NCI-H446 treated with DMSO at 0.1 percent for 48 hours (cell line): ENCODE measurements around the gene LRRN2.
"Not testable (repeated sequence)": the region's sequence is repeated elsewhere in the genome, so short reads cannot be mapped to it uniquely, and the experiment has no call there.

Source experiments
- DNase-seq: peaks from one replicate; lab custom pipeline; 2025; lab: John Stamatoyannopoulos, UW

LRRN2 gene

DNA sequence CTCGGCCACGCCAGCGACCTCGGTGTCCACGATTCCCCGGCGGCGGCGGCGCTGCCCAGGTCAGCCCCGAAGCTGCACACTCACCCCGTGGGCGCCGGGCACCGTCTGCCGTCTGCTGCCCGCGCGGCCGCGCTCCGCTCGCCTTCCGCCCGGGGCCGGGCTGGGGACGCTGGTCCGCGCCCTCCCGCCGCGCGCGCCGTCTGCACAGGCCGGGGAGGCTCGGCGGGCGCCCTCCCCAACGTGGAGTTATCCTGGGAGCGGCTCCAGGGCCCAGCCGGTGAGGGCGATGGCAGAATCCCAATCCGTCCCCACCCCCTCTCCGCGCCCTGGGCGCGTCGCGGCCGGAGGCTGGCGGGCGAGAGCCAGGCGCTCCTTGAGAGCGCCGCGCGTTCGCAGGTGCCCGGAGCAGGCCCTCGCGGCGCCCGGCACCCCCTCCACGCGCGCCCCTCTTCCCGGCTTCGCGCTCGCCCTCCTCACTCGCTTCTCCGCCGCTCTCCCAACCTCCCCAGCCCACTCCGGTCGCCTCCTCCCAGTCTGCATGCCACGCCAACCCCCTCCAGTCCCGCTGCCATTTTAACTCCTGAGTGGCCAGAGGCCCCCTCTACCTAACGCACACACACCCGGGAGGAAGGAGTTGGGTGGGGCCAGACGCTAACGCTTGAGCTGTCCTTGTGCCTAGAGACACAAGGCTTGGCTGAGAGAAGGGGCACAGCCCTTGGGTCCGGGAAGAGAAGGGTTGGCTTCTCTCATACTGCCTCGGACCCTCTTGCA is at the start of gene LRRN2:
LRRN2 (minus strand) TSS at position 503 of the 771 bp plus-strand sequence. CDS start 65,746 bp downstream, outside the sequence.
- peak; percentile 51 for DNase-seq

DNA sequence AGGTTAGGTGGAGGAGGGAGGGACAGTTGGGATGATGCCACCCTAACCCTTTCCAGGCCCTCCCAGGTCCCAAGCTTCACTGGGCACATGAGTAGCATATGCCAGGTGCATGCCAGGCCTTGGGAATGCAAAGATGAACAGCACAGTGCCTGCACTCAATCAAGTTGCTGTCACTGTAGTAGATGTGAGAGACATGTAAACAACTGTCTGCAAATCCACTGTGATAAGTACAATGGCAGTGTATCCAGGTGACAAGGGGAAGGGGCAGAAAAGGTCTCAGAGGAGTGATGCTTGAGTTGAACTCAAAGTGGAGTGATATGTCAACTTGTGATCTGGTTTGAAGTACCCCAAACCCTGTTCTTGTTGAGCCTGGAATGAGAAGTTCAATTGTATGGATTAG is 49.5 kb upstream of the LRRN2 start:
- DNase-seq, result no peak

DNA sequence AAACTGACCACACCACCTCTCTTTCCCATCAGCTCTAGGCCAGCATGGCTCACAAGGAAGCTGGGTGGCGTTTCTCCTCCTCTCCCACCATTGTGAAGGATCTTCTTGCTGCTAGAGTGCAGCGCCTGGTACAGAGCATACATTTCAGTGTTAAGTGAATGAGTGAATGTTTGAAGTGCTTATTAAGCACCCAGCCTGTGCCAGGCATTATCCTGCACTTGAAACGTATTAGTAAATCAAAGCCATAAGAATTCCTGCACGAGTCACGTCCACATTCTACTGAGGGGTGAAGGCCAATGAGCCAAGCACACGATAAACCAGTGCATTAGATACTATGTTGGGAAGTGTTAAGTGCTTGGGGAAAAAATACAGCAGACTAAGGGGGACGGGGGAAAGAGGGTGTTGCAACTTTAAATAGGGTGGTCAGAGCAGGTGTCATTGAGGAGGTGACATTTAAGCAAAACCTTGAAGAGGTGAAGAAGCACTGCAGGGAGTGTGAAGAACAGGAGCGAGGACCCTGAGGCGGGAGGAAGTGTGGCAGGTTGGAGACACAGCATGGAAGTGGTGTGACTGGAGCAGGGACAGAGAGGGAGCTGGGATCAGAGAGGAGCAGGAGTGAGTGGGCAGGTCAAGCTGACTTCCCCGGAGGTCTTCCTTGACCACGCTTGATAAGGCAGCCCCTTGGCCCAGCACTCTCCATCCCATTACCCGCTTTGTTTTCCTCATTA is 48.5 kb upstream of the LRRN2 start:
- DNase-seq, result no peak

DNA sequence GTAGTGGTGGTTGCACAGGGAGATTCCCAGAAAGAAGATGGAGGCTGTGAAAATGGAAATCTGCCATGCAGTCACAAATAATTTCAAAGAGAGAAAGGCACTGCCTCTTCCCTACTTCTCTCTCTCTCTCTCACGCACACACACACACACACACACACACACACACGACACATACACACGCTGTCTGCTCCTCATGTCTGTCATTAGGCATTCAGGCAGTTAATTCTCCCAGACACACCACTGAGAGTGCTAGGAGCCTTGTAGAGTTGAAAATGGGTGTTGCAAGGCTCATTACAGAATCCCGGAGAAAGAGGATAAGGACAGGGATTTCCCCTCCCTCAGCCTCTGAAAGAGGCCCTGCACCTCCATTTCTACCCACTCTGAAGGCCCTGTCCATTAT is 47.8 kb upstream of the LRRN2 start:
- no peak for DNase-seq

DNA sequence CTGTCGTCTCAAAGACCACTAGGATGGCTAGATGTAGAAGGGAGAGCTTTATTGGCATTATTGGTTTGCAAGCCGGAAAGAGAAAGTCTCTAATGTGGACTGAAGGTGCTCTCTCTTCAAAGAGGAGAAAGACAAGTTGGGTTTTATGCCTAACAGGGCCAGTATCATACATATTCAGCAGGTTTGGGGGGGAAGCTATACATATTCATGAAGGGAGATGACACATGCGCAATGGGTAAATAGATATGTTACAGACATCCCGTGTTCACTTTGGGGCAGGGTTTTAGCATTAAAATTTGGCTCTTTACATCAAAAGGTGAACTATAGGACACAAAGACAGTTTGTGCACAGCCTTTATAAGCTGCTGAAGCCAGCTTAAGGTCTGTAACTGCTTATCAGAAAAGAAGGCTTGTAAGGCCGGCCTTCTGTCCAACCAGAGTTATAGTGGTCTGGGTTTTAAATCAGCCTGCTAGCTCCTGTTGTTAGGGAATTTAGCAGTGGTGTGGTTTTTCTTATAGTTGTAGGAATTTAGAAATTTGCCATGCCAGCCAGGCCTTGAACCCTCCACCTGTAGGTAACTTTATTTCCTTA is 46.5 kb upstream of the LRRN2 start:
- no peak for DNase-seq

DNA sequence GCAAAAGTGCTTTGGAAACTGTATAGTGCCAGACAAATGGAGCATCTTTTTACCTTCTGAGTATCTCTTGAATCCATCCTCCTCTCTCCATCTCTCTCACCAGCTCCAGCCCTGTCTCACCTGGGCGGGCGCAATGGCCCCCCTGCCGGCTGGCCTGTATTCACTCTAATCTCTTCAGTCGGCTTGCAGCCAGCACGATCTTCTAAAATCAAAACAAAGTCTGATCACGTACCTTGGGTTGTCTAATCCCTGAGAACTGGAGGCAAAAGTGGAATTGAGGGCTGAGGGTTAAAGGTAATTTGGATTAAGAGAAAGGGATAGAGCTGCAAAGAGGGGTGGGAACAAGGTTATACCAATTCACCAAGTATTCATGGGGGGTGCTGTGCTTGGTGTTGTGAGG is 46.0 kb upstream of the LRRN2 start:
- no peak for DNase-seq

DNA sequence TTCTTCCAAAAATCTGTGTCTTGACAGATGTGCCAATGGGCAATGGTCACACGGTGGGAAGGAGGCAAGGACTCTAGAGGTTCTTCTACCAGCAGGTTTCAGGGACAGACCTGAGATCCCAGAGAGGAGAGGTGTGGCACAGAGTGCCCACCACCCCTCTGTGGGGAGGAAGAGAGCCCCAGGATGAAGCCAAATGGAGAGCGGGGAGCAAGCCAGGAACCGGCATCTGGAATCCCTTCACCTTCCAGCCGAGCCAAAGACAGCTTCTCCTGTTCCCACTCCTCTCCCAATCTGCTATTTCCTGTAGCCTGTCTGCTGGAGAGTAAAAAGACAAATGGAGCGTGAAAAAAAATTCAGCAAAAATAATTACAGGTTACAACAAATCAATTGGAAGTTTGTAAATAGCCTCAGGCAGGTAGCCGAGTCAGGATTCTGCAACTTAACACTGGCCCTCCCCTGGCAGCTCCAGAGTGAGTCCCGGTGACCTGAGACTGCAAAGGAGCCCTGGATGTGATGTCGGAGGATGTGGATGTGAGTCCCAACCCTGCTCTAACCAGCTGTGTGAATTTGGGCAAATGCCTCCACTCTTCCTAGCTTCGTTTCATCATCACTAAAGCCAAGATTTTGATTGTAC is 45.4 kb upstream of the LRRN2 start:
- peak; percentile 35 for DNase-seq

DNA sequence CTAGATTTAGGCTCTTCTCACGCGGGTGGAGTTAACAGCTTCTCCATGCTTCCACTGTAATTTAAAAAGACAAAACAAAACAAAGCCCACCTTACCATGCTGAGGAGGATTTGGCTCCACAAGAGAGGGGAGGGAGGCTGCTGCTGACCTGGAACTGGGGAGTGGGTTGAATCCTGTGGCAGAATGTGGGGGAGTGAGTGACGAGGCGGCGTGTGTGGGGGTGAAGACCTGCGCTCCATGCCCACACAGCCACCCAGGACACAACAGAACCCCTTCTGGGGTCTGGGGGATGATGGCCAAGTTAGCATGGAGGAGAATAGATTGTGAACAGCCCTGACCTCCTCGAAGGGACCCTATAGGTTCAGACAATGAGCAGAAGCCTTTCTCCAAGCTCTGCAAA is 44.0 kb upstream of the LRRN2 start:
- no peak for DNase-seq

DNA sequence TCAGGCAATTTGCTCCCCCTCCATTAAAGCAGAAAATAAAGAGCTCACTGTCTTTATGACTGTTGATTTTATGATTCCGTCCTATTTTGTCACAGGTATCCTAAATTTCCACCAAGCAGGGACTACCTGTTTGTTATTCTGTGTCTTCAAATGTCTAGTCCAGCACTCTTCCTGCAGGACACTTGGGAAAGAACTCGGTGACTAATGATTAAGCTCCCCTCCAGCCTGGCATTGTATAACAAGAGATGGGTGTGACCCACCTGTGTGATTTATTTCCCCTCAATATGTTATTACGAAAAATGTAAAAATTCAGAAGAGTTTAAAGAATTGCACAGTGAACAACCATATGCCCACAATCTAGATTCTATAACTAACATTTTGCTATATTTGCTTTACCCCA is 42.9 kb upstream of the LRRN2 start:
- no peak for DNase-seq

DNA sequence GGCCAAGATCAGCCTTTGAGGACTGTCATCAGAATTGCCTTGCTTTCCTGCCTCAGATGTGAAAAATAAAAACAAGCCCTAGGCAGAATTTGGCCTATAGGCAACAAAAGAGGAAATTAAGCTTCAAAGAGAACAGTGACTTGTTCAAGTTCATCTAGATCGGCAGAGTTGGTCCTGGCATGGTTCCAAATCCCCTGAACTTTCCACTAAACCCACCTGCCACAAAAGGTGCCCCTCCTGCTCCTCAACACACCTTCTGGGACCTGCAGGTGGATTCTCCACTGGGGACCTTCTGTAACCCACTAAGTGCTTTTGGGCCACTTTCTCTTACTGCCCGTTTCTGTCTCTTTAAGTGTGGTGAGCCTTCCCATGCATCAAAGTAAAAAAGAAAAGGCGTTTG is 42.5 kb upstream of the LRRN2 start:
- DNase-seq, result no peak

DNA sequence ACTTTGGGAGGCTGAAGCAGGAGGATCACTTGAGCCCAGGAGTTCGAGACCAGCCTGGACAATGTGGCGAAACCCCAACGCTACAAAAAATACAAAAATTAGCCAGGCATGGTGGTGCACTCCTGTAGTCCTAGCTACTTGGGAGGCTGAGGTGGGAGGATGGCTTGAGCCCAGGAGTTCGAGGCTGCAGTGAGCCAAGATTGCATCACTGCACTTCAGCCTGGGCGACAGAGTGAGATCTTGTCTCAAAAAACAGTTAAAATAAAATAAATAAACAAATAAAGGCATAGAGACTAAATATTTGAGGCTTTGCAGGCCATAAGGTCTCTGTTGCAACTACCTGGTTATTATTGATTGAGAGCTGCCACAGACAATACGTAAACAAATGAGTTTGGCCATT is 41.9 kb upstream of the LRRN2 start:
- DNase-seq, result not testable (repeated sequence)

DNA sequence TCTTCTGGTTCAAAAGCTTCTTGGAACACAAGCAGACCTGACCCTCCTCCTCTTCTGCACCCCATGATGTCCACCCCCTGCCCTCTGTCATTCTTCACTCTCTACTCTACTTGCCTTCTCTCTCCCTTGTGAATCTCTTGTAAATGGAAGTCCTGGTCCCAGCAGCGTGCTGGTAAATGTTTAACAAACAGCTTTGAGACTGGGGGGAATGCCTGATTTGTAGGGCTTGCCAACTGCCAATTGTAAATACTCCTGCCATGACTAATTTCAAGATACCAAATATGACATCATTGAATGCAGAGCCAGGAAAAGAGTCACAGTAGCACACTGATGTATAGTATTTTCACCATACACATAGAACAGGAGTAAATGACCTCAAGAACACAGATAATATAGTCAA is 40.9 kb upstream of the LRRN2 start:
- DNase-seq, result peak; percentile 86

DNA sequence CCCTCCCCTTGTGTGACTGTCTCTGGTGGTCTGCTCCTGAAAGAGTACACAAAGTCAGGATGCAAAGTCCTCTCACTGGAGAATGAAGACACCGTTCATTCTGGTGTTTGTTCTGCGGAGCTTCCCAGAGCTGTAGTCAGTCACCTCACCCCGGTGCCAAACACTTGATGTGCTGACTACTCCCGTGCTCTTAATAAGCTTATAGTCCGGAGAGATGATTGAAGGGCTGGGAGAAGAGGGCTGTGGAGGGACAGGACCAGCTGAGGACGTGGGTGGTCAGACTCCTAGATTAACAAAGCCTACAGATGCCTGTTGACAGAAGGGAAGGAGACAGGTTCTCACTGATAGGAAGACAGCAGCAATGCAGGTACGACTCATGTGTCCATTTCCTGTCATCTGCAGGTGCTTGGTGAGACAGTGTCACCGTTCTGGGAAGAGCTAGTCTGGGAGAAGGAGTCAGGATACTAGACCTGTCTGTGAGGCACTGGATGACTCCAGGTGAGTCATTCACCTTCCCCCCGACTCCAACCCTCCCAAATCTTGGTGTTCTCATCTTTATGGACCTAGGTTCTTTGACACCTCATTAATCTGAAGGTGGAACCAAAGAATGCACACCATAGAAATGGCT is 40.4 kb upstream of the LRRN2 start:
- DNase-seq, result no peak

DNA sequence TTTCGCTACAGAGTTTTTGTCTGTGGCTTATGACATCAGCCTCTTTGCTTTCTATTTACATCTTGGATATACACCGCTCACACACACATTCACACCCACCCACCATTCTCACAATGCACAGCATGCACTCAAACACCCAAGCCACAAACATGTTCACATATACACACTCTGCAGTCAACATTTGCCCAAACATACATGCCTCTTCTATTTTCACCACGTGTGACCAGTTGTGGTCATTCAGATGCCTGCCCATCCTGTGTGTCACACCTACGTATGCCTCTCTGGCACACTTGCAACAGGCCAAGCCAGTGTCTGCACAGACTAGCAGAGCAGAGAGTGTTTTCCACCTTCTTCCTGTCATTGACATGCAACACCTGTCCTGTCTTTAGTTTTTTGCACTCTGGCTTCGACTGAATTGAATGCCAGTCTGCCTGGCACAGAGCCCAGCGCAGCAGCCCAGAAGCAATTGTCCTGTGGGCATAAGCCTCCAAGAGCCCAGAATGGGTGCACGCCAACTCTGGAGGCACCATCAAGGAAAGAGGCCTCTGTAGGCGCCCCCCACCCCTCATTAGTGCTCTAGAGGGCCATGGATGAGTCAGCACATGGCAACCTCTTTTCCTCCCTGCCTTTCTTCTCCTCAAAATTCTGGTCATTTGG is 37.7 kb upstream of the LRRN2 start:
- peak; percentile 93 for DNase-seq

DNA sequence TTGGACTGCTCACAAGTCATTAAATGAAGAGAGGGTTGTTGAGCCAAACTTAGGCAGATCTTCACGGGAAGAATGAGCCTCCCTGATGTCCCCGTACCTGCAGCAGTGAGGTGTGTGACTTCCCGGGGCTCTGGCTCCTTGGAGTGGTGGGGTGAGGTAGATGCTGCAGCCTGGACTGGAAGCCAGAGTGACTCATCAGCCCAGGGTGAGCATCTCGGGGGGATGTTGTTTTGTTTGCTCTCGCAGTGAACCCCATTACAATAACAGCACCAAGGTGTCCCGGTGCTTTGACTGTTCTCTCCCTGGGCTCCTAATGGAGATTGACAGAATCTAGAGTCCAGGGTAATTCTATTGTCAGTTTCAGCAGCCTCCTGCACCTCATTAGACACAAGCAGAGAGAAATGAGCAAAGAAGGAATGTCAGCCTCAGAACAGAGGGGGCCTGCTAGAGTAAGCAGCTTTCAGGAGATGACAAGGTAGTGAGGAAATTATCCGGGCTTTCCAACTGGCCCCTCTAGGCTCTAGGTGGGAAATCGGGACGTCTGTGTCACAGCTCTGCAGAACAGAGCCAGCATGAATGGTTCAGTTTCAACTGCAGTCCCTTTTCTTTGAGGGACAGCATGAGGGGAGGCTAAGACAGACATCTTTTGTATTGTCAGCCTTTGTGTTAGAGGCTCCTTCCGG is 36.0 kb upstream of the LRRN2 start:
- DNase-seq, result no peak

DNA sequence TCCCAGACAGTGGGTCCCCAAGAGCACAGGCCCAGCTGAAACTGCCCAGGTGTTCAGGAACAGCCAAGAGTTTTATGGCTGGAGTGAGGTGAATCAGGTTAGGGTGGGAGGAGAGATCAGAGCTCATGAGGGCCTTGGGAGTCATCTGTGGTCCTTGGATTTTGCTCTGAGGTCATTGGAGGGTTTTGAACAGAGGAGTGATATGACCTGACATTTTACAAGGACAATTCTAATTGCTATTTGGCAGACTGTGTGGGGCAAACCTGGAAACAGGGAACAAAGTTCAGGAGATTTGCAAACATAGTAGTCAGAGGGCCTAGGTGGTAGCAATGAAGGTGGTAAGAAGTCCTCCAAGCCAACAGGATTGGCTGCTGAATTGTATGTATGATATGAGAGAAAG is 31.1 kb upstream of the LRRN2 start:
- DNase-seq, result no peak

DNA sequence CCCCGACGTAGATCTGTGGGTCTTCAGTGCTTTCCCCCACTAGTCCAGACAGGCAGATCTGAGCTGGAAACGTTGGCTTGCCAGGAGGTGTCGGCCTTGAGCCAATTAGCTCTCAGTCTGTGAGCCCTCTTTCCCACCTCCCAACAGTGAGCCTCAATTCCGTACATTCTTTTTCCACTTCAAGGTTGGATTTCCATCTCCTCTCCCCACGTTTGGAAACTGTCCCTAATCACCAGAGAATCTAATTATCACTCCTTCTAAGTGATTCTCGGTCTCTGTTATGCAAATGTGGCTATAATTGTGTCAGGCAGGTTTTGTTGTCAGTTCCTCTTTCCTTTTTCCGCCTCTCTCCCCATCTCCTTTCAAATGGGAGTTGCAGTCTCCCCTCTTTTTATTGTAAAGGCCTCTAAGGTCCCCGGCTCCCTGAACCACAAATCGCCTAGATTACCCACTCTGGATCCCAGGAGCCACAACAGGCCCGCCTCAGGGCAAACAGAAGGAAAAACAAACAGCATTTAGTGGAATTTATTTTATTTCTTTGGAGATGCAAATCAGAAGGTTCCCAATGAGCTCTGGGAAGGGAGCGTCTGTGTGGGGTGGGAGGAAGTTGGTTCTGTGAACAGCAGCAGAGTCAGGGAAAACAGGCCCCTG is 29.4 kb upstream of the LRRN2 start:
- peak; percentile 36 for DNase-seq

DNA sequence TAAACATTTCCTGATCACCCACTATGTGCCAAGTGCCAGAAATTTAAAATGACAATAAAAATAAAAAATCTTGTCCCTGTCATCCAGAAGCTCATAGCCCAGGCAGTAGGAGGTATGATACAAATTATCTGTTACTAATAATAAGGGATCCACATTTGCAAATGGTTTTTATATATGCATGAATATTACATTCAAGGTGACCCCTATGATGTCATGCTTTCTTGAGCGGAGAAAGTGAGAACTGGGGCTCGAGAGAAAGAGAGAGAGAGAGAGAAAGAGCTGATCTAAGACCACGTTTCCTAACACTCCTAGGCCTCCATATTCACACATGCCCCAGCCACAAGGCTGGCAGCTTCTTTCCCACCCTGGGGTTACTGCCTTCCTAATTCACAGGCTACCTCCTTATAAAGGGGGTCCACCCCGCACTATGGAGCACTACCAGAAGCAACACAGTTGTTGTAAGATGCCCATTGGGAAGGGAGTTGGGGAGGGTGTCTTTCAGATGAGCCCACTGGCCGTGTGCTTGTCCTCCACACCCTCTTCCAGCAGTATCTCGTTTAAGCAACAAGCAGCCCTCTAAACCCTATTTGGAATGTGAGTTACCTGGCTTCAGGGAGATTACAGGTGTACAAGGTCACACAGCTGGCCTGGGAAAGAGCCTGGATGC is 28.8 kb upstream of the LRRN2 start:
- DNase-seq, result no peak

DNA sequence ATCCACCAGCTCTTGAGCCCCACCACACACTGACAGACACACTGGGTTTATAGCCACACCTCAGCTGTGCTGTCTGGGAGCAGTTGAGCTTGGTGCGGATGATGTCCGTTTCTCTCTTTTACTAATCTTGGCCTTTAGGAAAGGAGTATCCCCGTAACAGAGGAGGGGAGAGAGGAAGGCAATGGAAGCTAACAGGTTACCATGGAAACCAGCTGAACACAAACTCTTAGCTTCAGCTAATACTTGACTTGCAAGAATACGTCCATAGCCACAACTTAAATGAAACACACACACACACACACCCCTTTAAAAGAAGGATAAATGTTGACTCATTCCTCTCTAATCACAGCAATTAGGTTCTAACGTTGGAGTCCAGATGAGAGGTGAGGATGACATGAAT is 28.0 kb upstream of the LRRN2 start:
- no peak for DNase-seq
